GM12878 (cell line): ENCODE measurements around the gene NEK5. TPM values are rescaled to one million over a fixed set of nuclear protein-coding genes. Genes with fewer than 3 reads are reported as not detected.

ENCODE experiments used
- ATAC-seq: fragments of 200-7000 bp; cut with Tn5 transposase; 3 replicates; pipeline ENCODE4 v1.9.1; 2020; ENCODE audit warnings: mild to moderate bottlenecking, moderate library complexity
- BruUV-seq: library from RNA; stranded (reverse); fragments of 400-500 nt; replicated peaks from 2 replicates; lab custom pipeline; 2021; lab: Mats Ljungman, UMichigan
- CTCF ChIA-PET: fragments of 300-600 bp; sonication (Branson Sonifier 250); formaldehyde crosslinking; extraction: SDS; loops from one replicate; lab custom pipeline; 2021; ENCODE audit warnings: inconsistent platforms; lab: Yijun Ruan, JAX
- POLR2A ChIA-PET: fragments of 350-600 bp; formaldehyde crosslinking; extraction: SDS; loops from one replicate; lab custom pipeline; 2021; ENCODE audit warnings: inconsistent platforms; lab: Charles Lee
- RAD21 ChIA-PET: fragments of 300-600 bp; sonication (Branson Sonifier 250); formaldehyde crosslinking; loops from one replicate; lab custom pipeline; 2023; ENCODE audit warnings: antibody characterized with exemption; ENCODE audit not compliant: unreplicated experiment; lab: Charles Lee
- SMC1A ChIA-PET: fragments of 300-600 bp; sonication (Branson Sonifier 250); formaldehyde crosslinking; loops from one replicate; lab custom pipeline; 2023; ENCODE audit not compliant: unreplicated experiment, uncharacterized antibody; lab: Charles Lee
- DNase-seq: peaks from one replicate; pipeline ENCODE4 v3.0.0-alpha.2; 2011; ENCODE audit warnings: low read depth, low spot score
- FAIRE-seq: peaks from 3 replicates; lab custom pipeline; 2011; peaks lifted over from hg19 to GRCh38; lab: Jason Lieb, UNC
- H2AFZ ChIP-seq: 2 replicates; pipeline ENCODE4 v1.6.0; 2011; ENCODE audit warnings: low read depth, low read length, control low read depth; ENCODE audit not compliant: control insufficient read depth
- H3K27ac ChIP-seq: 2 replicates; pipeline ENCODE4 v1.5.1; 2011; ENCODE audit warnings: control low read depth; ENCODE audit not compliant: control insufficient read depth, insufficient read depth
- H3K27me3 ChIP-seq, 2 experiments: replicated peaks in 1 of 2; 2 replicates each; pipeline versions ENCODE4 v1.6.0 to v1.6.1; 2011; ENCODE audit warnings: low read length in 1 of 2; ENCODE audit not compliant: control insufficient read depth in 2 of 2, insufficient read depth in 2 of 2
- H3K36me3 ChIP-seq, 2 experiments: 2 replicates each; pipeline ENCODE4 v1.5.1; 2011; ENCODE audit warnings: low read length in 1 of 2; ENCODE audit not compliant: control insufficient read depth in 2 of 2, insufficient read depth in 2 of 2
- H3K4me1 ChIP-seq: 2 replicates; pipeline ENCODE4 v1.6.1; 2011; ENCODE audit warnings: mild to moderate bottlenecking, low read length, moderate library complexity, mixed read lengths; ENCODE audit not compliant: control insufficient read depth, insufficient read depth
- H3K4me2 ChIP-seq: 2 replicates; pipeline ENCODE4 v1.6.0; 2011; ENCODE audit warnings: control low read depth; ENCODE audit not compliant: control insufficient read depth, insufficient read depth
- H3K4me3 ChIP-seq: fragments of 200-600 bp; sonication (generic); 2 replicates; pipeline ENCODE4 v1.5.1; 2016
- H3K79me2 ChIP-seq: 2 replicates; pipeline ENCODE4 v1.6.0; 2011; ENCODE audit warnings: low read length; ENCODE audit not compliant: control insufficient read depth, insufficient read depth
- H3K9ac ChIP-seq: 2 replicates; pipeline ENCODE4 v1.8.0; 2011; ENCODE audit warnings: low read length, control low read depth, mixed read lengths; ENCODE audit not compliant: control insufficient read depth, insufficient read depth
- H3K9me3 ChIP-seq: replicated peaks from 3 replicates; pipeline ENCODE4 v1.5.1; 2011; ENCODE audit warnings: mild to moderate bottlenecking, low read length; ENCODE audit not compliant: control insufficient read depth, insufficient read depth
- H4K20me1 ChIP-seq: 2 replicates; pipeline ENCODE4 v1.6.0; 2011; ENCODE audit not compliant: control insufficient read depth, insufficient read depth
- ASH2L ChIP-seq: fragments of 300-600, 200-600 bp; sonication (generic); IDR thresholded peaks from 2 replicates; pipeline ENCODE4 v1.6.1; 2017; ENCODE audit warnings: low read depth, mild to moderate bottlenecking, borderline replicate concordance
- ATF7 ChIP-seq: fragments of 450-650 bp; IDR thresholded peaks from 2 replicates; pipeline ENCODE4 v1.6.1; 2016; ENCODE audit warnings: low read depth, mild to moderate bottlenecking
- CREB1 ChIP-seq: IDR thresholded peaks from 2 replicates; pipeline ENCODE4 v1.6.1; 2012; ENCODE audit warnings: low read depth, mild to moderate bottlenecking, inconsistent platforms
- CREM ChIP-seq: IDR thresholded peaks from 2 replicates; pipeline ENCODE4 v1.6.1; 2014; ENCODE audit warnings: antibody characterized with exemption, low read depth
- DPF2 ChIP-seq: fragments of 450-650 bp; IDR thresholded peaks from 2 replicates; pipeline ENCODE4 v1.6.1; 2017; ENCODE audit warnings: mild to moderate bottlenecking
- GABPA ChIP-seq: IDR thresholded peaks from 2 replicates; pipeline ENCODE4 v1.6.1; 2014; ENCODE audit warnings: antibody characterized with exemption, low read depth, mild to moderate bottlenecking, inconsistent platforms
- KAT2A ChIP-seq: conservative IDR thresholded peaks from 2 replicates; pipeline ENCODE4 v1.6.1; 2011; ENCODE audit warnings: low read depth, low read length; ENCODE audit not compliant: control insufficient read depth
- KLF5 ChIP-seq: fragments of 450-650 bp; IDR thresholded peaks from 2 replicates; pipeline ENCODE4 v1.6.1; 2014; ENCODE audit warnings: mild to moderate bottlenecking; ENCODE audit not compliant: partially characterized antibody
- MXI1 ChIP-seq: fragments of 150-350 bp; IDR thresholded peaks from 2 replicates; pipeline ENCODE4 v1.6.1; 2011; ENCODE audit warnings: low read depth, mild to moderate bottlenecking, inconsistent platforms, low read length, improper control_type of control experiment
- RB1 ChIP-seq: fragments of 450-650 bp; formaldehyde crosslinking; IDR thresholded peaks from 2 replicates; pipeline ENCODE4 v1.6.1; 2017; ENCODE audit warnings: mild to moderate bottlenecking, borderline replicate concordance
- SREBF1 ChIP-seq: IDR thresholded peaks from 2 replicates; pipeline ENCODE4 v1.6.1; 2012; ENCODE audit warnings: mild to moderate bottlenecking, low read length
- WGBS: methylation state at CpG from one replicate; pipeline ENCODE4 v1.1.6; 2016; ENCODE audit warnings: low lambda C conversion rate; ENCODE audit not compliant: insufficient replicate concordance, insufficient coverage; ENCODE audit errors: missing lambda C conversion rate; 5-methylcytosine and 5-hydroxymethylcytosine counted together
- in situ Hi-C: fragments of 300-500 bp; cut with MboI; formaldehyde crosslinking; loops from 9 replicates; pipeline ENCODE4 v1.14.3; 2018; ENCODE audit warnings: mixed read lengths
- intact Hi-C: fragments of 100-400 bp; cut with micrococcal nuclease; formaldehyde crosslinking; loops from one replicate; pipeline ENCODE4 v1.14.2; 2022; ENCODE audit not compliant: unreplicated experiment
- polyA plus RNA-seq, 11 experiments: library from polyadenylated mRNA; depleted of rRNA in 4 of 11; unstranded in 6 of 11; stranded (reverse) in 5 of 11; fragments of >200 nt; fragmentation: Nextera tagmentation in 4 of 11; fragmentation: Illumina TruSeq in 1 of 11; extraction: Ambion mirVana in 4 of 11; extraction: Trizol in 1 of 11; gene quantifications; 1 replicate in 1 of 11; 2 replicates in 10 of 11; pipeline versions ENCODE4 v1.2.1 to v1.2.3, GENCODE V29; 2011 to 2016; ENCODE audit warnings: inconsistent platforms in 2 of 11, missing spikeins in 2 of 11, low read depth in 1 of 11
- total RNA-seq, 4 experiments: library from RNA; depleted of rRNA in 3 of 4; stranded (reverse); fragments of >200 nt in 3 of 4; fragmentation: Illumina TruSeq in 1 of 4; extraction: Trizol in 1 of 4; gene quantifications; 2 replicates each; pipeline versions ENCODE4 v1.2.1 to v1.2.3, GENCODE V29; 2013 to 2021
- TF ChIP-seq, protein P1 (sequence below): IDR thresholded peaks from 2 replicates; pipeline ENCODE4 v1.6.1; 2011; ENCODE audit warnings: borderline replicate concordance, low read depth, mild to moderate bottlenecking, moderate library complexity, low read length; ENCODE audit not compliant: insufficient read depth, poor library complexity, severe bottlenecking

Gene NEK5
- total and polyA plus RNA-seq, 10 of the 15 experiments (the other 5 are each of a cell fraction or from before 2014, with no cell fraction given): 0.04 to 0.32 (median 0.20) TPM; not detected in 6

DNA sequence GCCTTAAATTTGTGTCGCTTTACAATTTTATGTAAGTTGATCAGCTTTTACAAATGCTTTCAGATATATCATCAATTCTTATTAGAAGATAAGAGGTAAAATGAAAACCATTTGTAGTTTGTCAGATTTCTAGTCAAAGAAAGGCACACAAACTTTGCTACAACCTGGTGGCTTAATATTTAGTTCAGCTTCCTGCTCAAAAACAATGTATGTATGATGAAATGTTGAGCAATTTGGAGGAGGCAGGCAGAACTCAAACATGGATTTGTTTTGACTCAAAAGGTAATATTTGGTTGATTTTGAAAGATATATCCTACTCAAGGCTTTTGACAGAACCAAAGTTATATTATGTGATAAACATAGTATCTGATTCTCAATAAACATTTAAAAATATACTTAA, 24.2 kb downstream of the NEK5 start:
- no peak overlapping the region for H3K4me3 ChIP-seq
- no peaks in the 10 kb centered on the region for H3K36me3 ChIP-seq
- no TSS peak for BruUV-seq
- H4K20me1 ChIP-seq: no peaks in the 10 kb centered on the region
- intact Hi-C loops: no loop called here
- no peaks in the 10 kb centered on the region for H3K4me1 ChIP-seq
- RAD21 ChIA-PET: no interaction called here
- no peak for FAIRE-seq
- no peak for DNase-seq
- TF ChIP-seq CREB1 (no peak), CREM (no peak), SREBF1 (no peak), KAT2A (no peak), GABPA (no peak), ASH2L (no peak), RB1 (no peak), KLF5 (no peak), DPF2 (no peak), MXI1 (no peak), ATF7 (no peak)
- TF ChIP-seq, protein P1, sequence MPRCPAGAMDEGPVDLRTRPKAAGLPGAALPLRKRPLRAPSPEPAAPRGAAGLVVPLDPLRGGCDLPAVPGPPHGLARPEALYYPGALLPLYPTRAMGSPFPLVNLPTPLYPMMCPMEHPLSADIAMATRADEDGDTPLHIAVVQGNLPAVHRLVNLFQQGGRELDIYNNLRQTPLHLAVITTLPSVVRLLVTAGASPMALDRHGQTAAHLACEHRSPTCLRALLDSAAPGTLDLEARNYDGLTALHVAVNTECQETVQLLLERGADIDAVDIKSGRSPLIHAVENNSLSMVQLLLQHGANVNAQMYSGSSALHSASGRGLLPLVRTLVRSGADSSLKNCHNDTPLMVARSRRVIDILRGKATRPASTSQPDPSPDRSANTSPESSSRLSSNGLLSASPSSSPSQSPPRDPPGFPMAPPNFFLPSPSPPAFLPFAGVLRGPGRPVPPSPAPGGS: no peak
- TF ChIP-seq, all 136 proteins: peak for 0
- Histone ChIP-seq H3K4me2 (no peak overlapping the region), H3K9ac (no peak overlapping the region), H3K27ac (no peak overlapping the region), H3K79me2 (no peaks in the 10 kb centered on the region), H3K27me3 (no peaks in the 10 kb centered on the region), H3K9me3 (no peaks in the 10 kb centered on the region), H2AFZ (no peak overlapping the region)
- in situ Hi-C loops: no loop called here
- SMC1A ChIA-PET: no interaction called here
- ATAC-seq: no peak
- CTCF ChIA-PET: no interaction called here
- 54% methylated on average over 1 of the region's 1 CpG for WGBS
- POLR2A ChIA-PET: no interaction called here
